K562 (cell line): ENCODE measurements around the gene ZNF487. TPM values are rescaled to one million over a fixed set of nuclear protein-coding genes. Genes with fewer than 3 reads are reported as not detected.
A peak's percentile ranks its signal among the peaks of the same experiment; 100 is the strongest.

Source experiments
- CUX1 ChIP-seq: fragments of 200-800 bp; sonication (Bioruptor generic); IDR thresholded peaks from 2 replicates; pipeline ENCODE4 v1.6.1; 2016; ENCODE audit warnings: missing genetic modification characterization, missing compliant biosample characterization
- EGR1 ChIP-seq: fragments of 450-650 bp; conservative IDR thresholded peaks from 2 replicates; pipeline ENCODE4 v1.6.1; 2017; ENCODE audit warnings: mild to moderate bottlenecking
- ELF1 ChIP-seq: fragments of 200-800 bp; sonication (Bioruptor generic); IDR thresholded peaks from 2 replicates; pipeline ENCODE4 v1.6.1; 2016; ENCODE audit warnings: missing genetic modification characterization, missing compliant biosample characterization
- HCFC1 ChIP-seq: IDR thresholded peaks from 2 replicates; pipeline ENCODE4 v1.6.1; 2012; ENCODE audit warnings: low read depth, low read length, improper control_type of control experiment
- KHSRP ChIP-seq: fragments of 450-650 bp; IDR thresholded peaks from 2 replicates; pipeline ENCODE4 v1.6.1; 2017
- MCM3 ChIP-seq: fragments of 450-650 bp; IDR thresholded peaks from 2 replicates; pipeline ENCODE4 v1.6.1; 2016
- MTA3 ChIP-seq: fragments of 450-650 bp; formaldehyde crosslinking; IDR thresholded peaks from 2 replicates; pipeline ENCODE4 v1.6.1; 2017; ENCODE audit warnings: mild to moderate bottlenecking, borderline replicate concordance
- POLR2G ChIP-seq: fragments of 200-400 bp; formaldehyde crosslinking; IDR thresholded peaks from 2 replicates; pipeline ENCODE4 v1.6.1; 2017; ENCODE audit warnings: low read depth, mild to moderate bottlenecking, antibody characterized with exemption, low read length, moderate library complexity
- RFX1 ChIP-seq: fragments of 450-650 bp; IDR thresholded peaks from 2 replicates; pipeline ENCODE4 v1.6.1; 2016; ENCODE audit warnings: mild to moderate bottlenecking, moderate library complexity
- SNRNP70 ChIP-seq: fragments of 200-400 bp; formaldehyde crosslinking; optimal IDR thresholded peaks from 2 replicates; pipeline ENCODE3; 2017; ENCODE audit warnings: low read depth, low read length
- TFAM ChIP-seq: fragments of 250-450 bp; sonication (Bioruptor Pico); conservative IDR thresholded peaks from 2 replicates; pipeline ENCODE4 v1.5.0; 2021; ENCODE audit warnings: mild to moderate bottlenecking, moderate library complexity
- TRIM25 ChIP-seq: fragments of 450-650 bp; IDR thresholded peaks from 2 replicates; pipeline ENCODE4 v1.7.0; 2016; ENCODE audit warnings: borderline replicate concordance
- XRCC3 ChIP-seq: fragments of 450-650 bp; IDR thresholded peaks from 2 replicates; pipeline ENCODE4 v1.6.1; 2017; ENCODE audit warnings: mild to moderate bottlenecking, moderate library complexity
- ZBTB12 ChIP-seq: fragments of 250-450 bp; sonication (Bioruptor Pico); IDR thresholded peaks from 2 replicates; pipeline ENCODE4 v1.4.0; 2020
- ZFPM2 ChIP-seq: fragments of 250-450 bp; sonication (Bioruptor Pico); IDR thresholded peaks from 2 replicates; pipeline ENCODE4 v1.5.1; 2022; ENCODE audit warnings: mild to moderate bottlenecking
- ZNF830 ChIP-seq: fragments of 250-450 bp; sonication (Bioruptor Pico); IDR thresholded peaks from 2 replicates; pipeline ENCODE4 v1.5.0; 2021; ENCODE audit warnings: mild to moderate bottlenecking
- polyA plus RNA-seq, 8 experiments: library from polyadenylated mRNA; depleted of rRNA in 4 of 8; stranded (reverse) in 5 of 8; unstranded in 3 of 8; fragments of >200 nt; fragmentation: Nextera tagmentation in 2 of 8; fragmentation: Illumina TruSeq in 1 of 8; extraction: Ambion mirVana in 2 of 8; extraction: Trizol in 1 of 8; gene quantifications; 2 replicates each; pipeline versions ENCODE4 v1.2.1 to v1.2.3, GENCODE V29; 2011 to 2014; ENCODE audit warnings: inconsistent platforms in 1 of 8, missing spikeins in 1 of 8
- total RNA-seq, 7 experiments: library from RNA; depleted of rRNA in 6 of 7; stranded (reverse); fragments of >200 nt in 6 of 7; fragmentation: Illumina TruSeq in 2 of 7; extraction: Trizol in 2 of 7; gene quantifications; 2 replicates each; pipeline versions ENCODE4 v1.2.1 to v1.2.3, GENCODE V29; 2011 to 2021; ENCODE audit warnings: low replicate concordance in 1 of 7

ZNF487 gene
- total and polyA plus RNA-seq, 9 of the 15 experiments (the other 6 are each of a cell fraction or from before 2014, with no cell fraction given): 1.9 to 6.5 (median 4.2) TPM

- TF ChIP-seq CUX1 (CRISPR knock-in tag) (no peak), POLR2G (no peak), TFAM (CRISPR knock-in tag) (no peak), MTA3 (no peak), KHSRP (no peak), HCFC1 (no peak), SNRNP70 (no peak), RFX1 (no peak), MCM3 (no peak), ZBTB12 (CRISPR knock-in tag) (no peak), ZFPM2 (CRISPR knock-in tag) (no peak), TRIM25 (no peak), ELF1 (no peak), XRCC3 (no peak), ZNF830 (CRISPR knock-in tag) (no peak), EGR1 (peak; percentile 82)
Measured at GRCh38 chr10:43415544-43415943, 21.4 kb upstream of the ZNF487 start (continued).
